HEK293 (cell line): Measurements from ENCODE around the gene SH3BGRL3.
A peak's percentile ranks its signal among the peaks of the same experiment; 100 is the strongest.

Experiments
- GLI2 ChIP-seq: fragments of 450-650 bp; formaldehyde crosslinking; IDR thresholded peaks from 2 replicates; pipeline ENCODE4; 2017; ENCODE audit warnings: missing biosample characterization, missing genetic modification characterization, low read depth, borderline replicate concordance
- GLIS1 ChIP-seq: fragments of 450-650 bp; formaldehyde crosslinking; IDR thresholded peaks from 2 replicates; pipeline ENCODE4 v1.5.1; 2016; ENCODE audit warnings: missing biosample characterization, missing genetic modification characterization
- KLF16 ChIP-seq: fragments of 450-650 bp; formaldehyde crosslinking; IDR thresholded peaks from 2 replicates; pipeline ENCODE4 v1.5.1; 2017; ENCODE audit warnings: missing biosample characterization, missing genetic modification characterization
- KLF8 ChIP-seq: fragments of 450-650 bp; formaldehyde crosslinking; IDR thresholded peaks from 2 replicates; pipeline ENCODE4 v1.5.1; 2016; ENCODE audit warnings: missing biosample characterization, missing genetic modification characterization
- MZF1 ChIP-seq: fragments of 450-650 bp; formaldehyde crosslinking; IDR thresholded peaks from 2 replicates; pipeline ENCODE4 v1.5.1; 2017; ENCODE audit warnings: missing biosample characterization, missing genetic modification characterization, borderline replicate concordance
- OSR2 ChIP-seq: fragments of 450-650 bp; formaldehyde crosslinking; IDR thresholded peaks from 2 replicates; pipeline ENCODE4 v1.5.1; 2016; ENCODE audit warnings: missing biosample characterization, missing genetic modification characterization
- PBX3 ChIP-seq: sonication (generic); formaldehyde crosslinking; IDR thresholded peaks from 2 replicates; pipeline ENCODE4 v1.8.1; 2022; ENCODE audit warnings: mild to moderate bottlenecking, moderate library complexity, missing genetic modification reagents
- SCRT1 ChIP-seq: fragments of 450-650 bp; formaldehyde crosslinking; IDR thresholded peaks from 2 replicates; pipeline ENCODE4 v1.5.1; 2016; ENCODE audit warnings: missing biosample characterization, missing genetic modification characterization, borderline replicate concordance
- SP7 ChIP-seq: fragments of 450-650 bp; formaldehyde crosslinking; IDR thresholded peaks from 2 replicates; pipeline ENCODE4 v1.5.1; 2016; ENCODE audit warnings: missing biosample characterization, missing genetic modification characterization
- TCF7L2 ChIP-seq: IDR thresholded peaks from 2 replicates; pipeline ENCODE4 v1.6.1; 2011; ENCODE audit warnings: low read depth, mild to moderate bottlenecking, inconsistent platforms, low read length, moderate library complexity, borderline replicate concordance
- YY2 ChIP-seq: fragments of 450-650 bp; formaldehyde crosslinking; IDR thresholded peaks from 2 replicates; pipeline ENCODE4 v1.5.1; 2016; ENCODE audit warnings: missing biosample characterization, missing genetic modification characterization
- ZBTB1 ChIP-seq: fragments of 450-650 bp; formaldehyde crosslinking; IDR thresholded peaks from 2 replicates; pipeline ENCODE4 v1.5.1; 2016; ENCODE audit warnings: missing biosample characterization, missing genetic modification characterization
- ZBTB6 ChIP-seq: fragments of 450-650 bp; formaldehyde crosslinking; IDR thresholded peaks from 2 replicates; pipeline ENCODE4 v1.5.1; 2017; ENCODE audit warnings: missing biosample characterization, missing genetic modification characterization
- ZFHX2 ChIP-seq: fragments of 450-650 bp; formaldehyde crosslinking; conservative IDR thresholded peaks from 2 replicates; pipeline ENCODE4 v1.5.1; 2016; ENCODE audit warnings: missing biosample characterization, missing genetic modification characterization
- ZNF138 ChIP-seq: fragments of 450-650 bp; formaldehyde crosslinking; IDR thresholded peaks from 2 replicates; pipeline ENCODE4 v1.5.1; 2016; ENCODE audit warnings: missing biosample characterization, missing genetic modification characterization, borderline replicate concordance
- ZNF169 ChIP-seq: fragments of 450-650 bp; formaldehyde crosslinking; IDR thresholded peaks from 2 replicates; pipeline ENCODE4 v1.5.1; 2016; ENCODE audit warnings: missing biosample characterization, missing genetic modification characterization
- ZNF174 ChIP-seq: fragments of 450-650 bp; formaldehyde crosslinking; IDR thresholded peaks from 2 replicates; pipeline ENCODE4 v1.5.0; 2017; ENCODE audit warnings: missing biosample characterization, mild to moderate bottlenecking, missing genetic modification characterization
- ZNF18 ChIP-seq: fragments of 450-650 bp; formaldehyde crosslinking; IDR thresholded peaks from 2 replicates; pipeline ENCODE4 v1.5.1; 2016; ENCODE audit warnings: missing biosample characterization, missing genetic modification characterization
- ZNF202 ChIP-seq: fragments of 450-650 bp; formaldehyde crosslinking; IDR thresholded peaks from 2 replicates; pipeline ENCODE4 v1.5.1; 2016; ENCODE audit warnings: missing biosample characterization, missing genetic modification characterization, borderline replicate concordance
- ZNF223 ChIP-seq: fragments of 450-650 bp; formaldehyde crosslinking; IDR thresholded peaks from 2 replicates; pipeline ENCODE4 v1.5.1; 2016; ENCODE audit warnings: missing biosample characterization, missing genetic modification characterization
- ZNF239 ChIP-seq: fragments of 450-650 bp; formaldehyde crosslinking; IDR thresholded peaks from 2 replicates; pipeline ENCODE4 v1.5.1; 2016; ENCODE audit warnings: missing biosample characterization, missing genetic modification characterization
- ZNF366 ChIP-seq: fragments of 450-650 bp; formaldehyde crosslinking; conservative IDR thresholded peaks from 2 replicates; pipeline ENCODE4 v1.5.1; 2016; ENCODE audit warnings: missing biosample characterization, missing genetic modification characterization
- ZNF391 ChIP-seq: fragments of 450-650 bp; formaldehyde crosslinking; IDR thresholded peaks from 2 replicates; pipeline ENCODE4 v1.5.1; 2016; ENCODE audit warnings: low read depth, missing biosample characterization, missing genetic modification characterization, borderline replicate concordance
- ZNF426 ChIP-seq: fragments of 450-650 bp; formaldehyde crosslinking; IDR thresholded peaks from 2 replicates; pipeline ENCODE4 v1.5.1; 2017; ENCODE audit warnings: missing biosample characterization, missing genetic modification characterization, mild to moderate bottlenecking, inconsistent platforms, moderate library complexity
- ZNF521 ChIP-seq: fragments of 450-650 bp; formaldehyde crosslinking; IDR thresholded peaks from 2 replicates; pipeline ENCODE4 v1.5.1; 2017; ENCODE audit warnings: missing biosample characterization, mild to moderate bottlenecking, missing genetic modification characterization
- ZNF548 ChIP-seq: fragments of 450-650 bp; formaldehyde crosslinking; IDR thresholded peaks from 2 replicates; pipeline ENCODE4 v1.5.1; 2016; ENCODE audit warnings: missing biosample characterization, missing genetic modification characterization
- ZNF549 ChIP-seq: fragments of 450-650 bp; IDR thresholded peaks from 2 replicates; pipeline ENCODE4 v1.5.1; 2018; ENCODE audit warnings: missing biosample characterization, missing genetic modification characterization, mild to moderate bottlenecking, inconsistent platforms, moderate library complexity
- ZNF585B ChIP-seq: fragments of 450-650 bp; formaldehyde crosslinking; IDR thresholded peaks from 2 replicates; pipeline ENCODE4 v1.5.1; 2016; ENCODE audit warnings: missing biosample characterization, missing genetic modification characterization
- ZNF677 ChIP-seq: fragments of 450-650 bp; IDR thresholded peaks from 2 replicates; pipeline ENCODE4 v1.5.0; 2018; ENCODE audit warnings: missing biosample characterization, mild to moderate bottlenecking, missing genetic modification characterization, moderate library complexity
- ZNF707 ChIP-seq: fragments of 450-650 bp; formaldehyde crosslinking; IDR thresholded peaks from 2 replicates; pipeline ENCODE4 v1.5.1; 2016; ENCODE audit warnings: missing biosample characterization, missing genetic modification characterization
- TF ChIP-seq, protein P1 (sequence below): fragments of 450-650 bp; formaldehyde crosslinking; optimal IDR thresholded peaks from 2 replicates; pipeline ENCODE3; 2016; ENCODE audit warnings: missing biosample characterization, mild to moderate bottlenecking, missing genetic modification characterization
- TF ChIP-seq, protein P2 (sequence below): IDR thresholded peaks from 2 replicates; pipeline ENCODE4 v1.6.1; 2011; ENCODE audit warnings: mild to moderate bottlenecking, low read depth, low read length, borderline replicate concordance

The SH3BGRL3 gene

GRCh38 chr1:26306290-26307229 lies 26.7 kb downstream of the SH3BGRL3 start, which contains the start of gene UBXN11 (continued):
- TF ChIP-seq, protein P1, sequence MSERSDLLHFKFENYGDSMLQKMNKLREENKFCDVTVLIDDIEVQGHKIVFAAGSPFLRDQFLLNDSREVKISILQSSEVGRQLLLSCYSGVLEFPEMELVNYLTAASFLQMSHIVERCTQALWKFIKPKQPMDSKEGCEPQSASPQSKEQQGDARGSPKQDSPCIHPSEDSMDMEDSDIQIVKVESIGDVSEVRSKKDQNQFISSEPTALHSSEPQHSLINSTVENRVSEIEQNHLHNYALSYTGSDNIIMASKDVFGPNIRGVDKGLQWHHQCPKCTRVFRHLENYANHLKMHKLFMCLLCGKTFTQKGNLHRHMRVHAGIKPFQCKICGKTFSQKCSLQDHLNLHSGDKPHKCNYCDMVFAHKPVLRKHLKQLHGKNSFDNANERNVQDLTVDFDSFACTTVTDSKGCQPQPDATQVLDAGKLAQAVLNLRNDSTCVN (tag by site-specific recombination), result peak; percentile 38
- TF ChIP-seq ZNF223 (tag by site-specific recombination) (no peak), TCF7L2 (no peak), ZBTB6 (0 out of 2 replicates have a peak, but pooled peaks have one; percentile 7), ZNF426 (no peak), ZNF174 (tag by site-specific recombination) (no peak), ZBTB1 (tag by site-specific recombination) (no peak), ZNF138 (tag by site-specific recombination) (no peak), ZNF521 (no peak), ZNF585B (no peak), ZNF169 (tag by site-specific recombination) (no peak), ZNF548 (tag by site-specific recombination) (no peak), ZNF239 (no peak), ZNF707 (tag by site-specific recombination) (no peak), PBX3 (CRISPR knock-in tag) (no peak), KLF16 (no peak), SP7 (tag by site-specific recombination) (peak; percentile 26; the same call in 1 of the 2 replicates), ZNF18 (no peak), ZNF366 (tag by site-specific recombination) (no peak), YY2 (tag by site-specific recombination) (peak; percentile 92), KLF8 (tag by site-specific recombination) (peak; percentile 27; the same call in 1 of the 2 replicates), ZNF677 (tag by site-specific recombination) (no peak), ZFHX2 (peak; percentile 34; the same call in 1 of the 2 replicates), GLI2 (tag by site-specific recombination) (no peak), SCRT1 (tag by site-specific recombination) (no peak), GLIS1 (peak; percentile 41; the same call in 1 of the 2 replicates), OSR2 (no peak), ZNF202 (tag by site-specific recombination) (no peak), ZNF549 (tag by site-specific recombination) (no peak), MZF1 (tag by site-specific recombination) (no peak), ZNF391 (tag by site-specific recombination) (no peak)
- TF ChIP-seq, protein P2, sequence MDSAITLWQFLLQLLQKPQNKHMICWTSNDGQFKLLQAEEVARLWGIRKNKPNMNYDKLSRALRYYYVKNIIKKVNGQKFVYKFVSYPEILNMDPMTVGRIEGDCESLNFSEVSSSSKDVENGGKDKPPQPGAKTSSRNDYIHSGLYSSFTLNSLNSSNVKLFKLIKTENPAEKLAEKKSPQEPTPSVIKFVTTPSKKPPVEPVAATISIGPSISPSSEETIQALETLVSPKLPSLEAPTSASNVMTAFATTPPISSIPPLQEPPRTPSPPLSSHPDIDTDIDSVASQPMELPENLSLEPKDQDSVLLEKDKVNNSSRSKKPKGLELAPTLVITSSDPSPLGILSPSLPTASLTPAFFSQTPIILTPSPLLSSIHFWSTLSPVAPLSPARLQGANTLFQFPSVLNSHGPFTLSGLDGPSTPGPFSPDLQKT, result no peak
